Measurements from ENCODE around the gene HINFP.
A peak's percentile ranks its signal among the peaks of the same experiment; 100 is the strongest.
"Not testable (repeated sequence)": the region's sequence is repeated elsewhere in the genome, so short reads cannot be mapped to it uniquely, and the experiment has no call there.

HINFP gene

GRCh38 chr11:119100246-119100970, 21.0 kb upstream of the HINFP start:
- no peak for DNase-seq

- DNase-seq = no peak
These were observed 20.2 kb upstream of the HINFP start for GRCh38 chr11:119100994-119101758.

- DNase-seq = peak in 13 of 14 donors; percentile 60 to 98 (median 88)
These were observed 19.5 kb upstream of the HINFP start, which contains the start of gene DPAGT1 for GRCh38 chr11:119101759-119102423. DPAGT1 (minus strand) TSS chr11:119101853; CDS start chr11:119101655, 198 bp downstream.

- DNase-seq = not testable (repeated sequence)
These were observed 18.2 kb upstream of the HINFP start for GRCh38 chr11:119103161-119103664.

GRCh38 chr11:119103793-119104192, 17.6 kb upstream of the HINFP start:
- DNase-seq = no peak

GRCh38 chr11:119106564-119107537, 14.5 kb upstream of the HINFP start, which contains the start of gene C2CD2L:
C2CD2L (plus strand) TSS chr11:119107344; CDS start chr11:119107742, 398 bp downstream.
- DNase-seq = peak in 13 of 14 donors; percentile 45 to 91 (median 82)

GRCh38 chr11:119107538-119108145, 13.7 kb upstream of the HINFP start:
- DNase-seq = peak in 1 of 14 donors; percentile 57

- peak in 6 of 14 donors; percentile 13 to 41 (median 34) for DNase-seq
These were observed 13.1 kb upstream of the HINFP start for GRCh38 chr11:119108146-119108856.

- DNase-seq = no peak
These were observed 12.5 kb upstream of the HINFP start for GRCh38 chr11:119108857-119109221.

- DNase-seq = peak in 2 of 14 donors; percentile 10 to 12
These were observed 11.5 kb upstream of the HINFP start for GRCh38 chr11:119109843-119110242.

- DNase-seq = no peak
These were observed 10.9 kb upstream of the HINFP start for GRCh38 chr11:119110439-119110838.

GRCh38 chr11:119111361-119111925, 9.9 kb upstream of the HINFP start:
- DNase-seq = no peak

- no peak for DNase-seq
These were observed 8.9 kb upstream of the HINFP start for GRCh38 chr11:119112314-119113020.

GRCh38 chr11:119113716-119114115, 7.7 kb upstream of the HINFP start:
- DNase-seq = no peak

GRCh38 chr11:119114351-119114750, 7.0 kb upstream of the HINFP start:
- no peak for DNase-seq

GRCh38 chr11:119115484-119116234, 5.7 kb upstream of the HINFP start:
- peak in 7 of 14 donors; percentile 16 to 60 (median 34) for DNase-seq

GRCh38 chr11:119116235-119116594, 5.2 kb upstream of the HINFP start:
- DNase-seq = no peak

GRCh38 chr11:119116601-119117000, 4.8 kb upstream of the HINFP start:
- no peak for DNase-seq
